Heart left ventricle (tissue), 16 donors: Measurements from ENCODE around the gene KSR2. TPM values are rescaled to one million over a fixed set of nuclear protein-coding genes. Genes with fewer than 3 reads are reported as not detected.

Source experiments
- ATAC-seq, 4 donors: fragments of 200-7000 bp; cut with Tn5 transposase; one replicate each; pipeline ENCODE4 v1.9.1; 2020 to 2022; ENCODE audit warnings: moderate library complexity in 4 of 4, mild to moderate bottlenecking in 3 of 4, moderate number of reproducible peaks in 1 of 4
- DNase-seq, 5 donors: peaks; one replicate each; pipeline ENCODE4 v3.0.0-alpha.2; 2020
- H3K27ac ChIP-seq, 12 donors: fragments of 200-600 bp; sonication (generic) in 4 of 12; one replicate each; pipeline versions ENCODE4 v1.5.0 to v1.8.0; 2016 to 2022; ENCODE audit warnings: mild to moderate bottlenecking in 2 of 12
- H3K27me3 ChIP-seq, 9 donors: fragments of 200-600 bp; sonication (generic) in 2 of 9; one replicate each; pipeline versions ENCODE4 v1.5.1 to v1.8.0; 2016 to 2022; ENCODE audit warnings: mild to moderate bottlenecking in 3 of 9
- H3K36me3 ChIP-seq, 9 donors: fragments of 200-600 bp; sonication (generic) in 2 of 9; one replicate each; pipeline versions ENCODE4 v1.5.0 to v1.8.0; 2018 to 2022; ENCODE audit warnings: mild to moderate bottlenecking in 2 of 9
- H3K4me1 ChIP-seq, 12 donors: fragments of 200-600 bp; sonication (generic) in 4 of 12; one replicate each; pipeline versions ENCODE4 v1.5.0 to v1.8.0; 2016 to 2022; ENCODE audit warnings: mild to moderate bottlenecking in 3 of 12
- H3K4me3 ChIP-seq, 12 donors: fragments of 200-600 bp; sonication (generic) in 4 of 12; one replicate each; pipeline versions ENCODE4 v1.5.0 to v1.8.0; 2017 to 2022; ENCODE audit warnings: mild to moderate bottlenecking in 9 of 12, moderate library complexity in 4 of 12
- H3K9me3 ChIP-seq, 12 donors: fragments of 200-600 bp; sonication (generic) in 4 of 12; one replicate each; pipeline versions ENCODE4 v1.5.0 to v1.8.0; 2016 to 2022; ENCODE audit warnings: mild to moderate bottlenecking in 1 of 12
- CTCF ChIP-seq, 12 donors: fragments of 200-600 bp; sonication (generic) in 4 of 12; IDR thresholded peaks; one replicate each; pipeline versions ENCODE4 v1.5.0 to v1.8.0; 2018 to 2022; ENCODE audit warnings: antibody characterized with exemption in 12 of 12, mild to moderate bottlenecking in 5 of 12
- POLR2A ChIP-seq, 2 donors: fragments of 450-650 bp; IDR thresholded peaks; one replicate each; pipeline ENCODE4 v1.6.1; 2017; ENCODE audit warnings: antibody characterized with exemption in 2 of 2, mild to moderate bottlenecking in 2 of 2, moderate library complexity in 2 of 2
- WGBS, 4 donors: extraction: QIAGEN DNeasy Blood & Tissue Kit in 2 of 4; methylation state at CpG; one replicate each; pipeline versions ENCODE4 v1.1.5 to v1.1.7; 2013 to 2018; 5-methylcytosine and 5-hydroxymethylcytosine counted together
- intact Hi-C, 10 donors: fragments of 100-400 bp; cut with DNase I; formaldehyde crosslinking; loops; one replicate each; pipeline versions ENCODE4 v1.11.1 to v1.14.2; 2022
- polyA plus RNA-seq, 2 donors: library from polyadenylated mRNA; stranded (reverse); fragments of 200-250 nt; gene quantifications; one replicate each; pipeline ENCODE4 v1.2.3, GENCODE V29; 2013
- total RNA-seq, 9 donors: library from RNA; depleted of rRNA in 2 of 9; stranded (reverse); fragments of >200 nt in 2 of 9; fragmentation: NEBNext Ultra II Directional in 3 of 9; extraction: Animal tissue kit (Norgen Biotek cat#: 25700) in 3 of 9; gene quantifications; one replicate each; pipeline versions ENCODE4 v1.1.0 to v1.2.4, GENCODE V29; 2016 to 2023
- donor health status: ischemic (EF 13 %, LVEDD 7.1; RV severe dilation, severe dysfunction).
- donor health status: healthy with polysubstance abuse.
- donor health status: DM: no; HTN: yes; CAD: no.
- donor health status: DM: no; HTN: no; CAD: no.
- donor health status: ischemic (EF 25% LVEDD 6.9; RV normal size, moderate dysfunction).
- donor health status: ischemic (EF 25% LVEDD 5.7; RV mildly dilated, moderate dysfunction).
- donor health status: healthy.
- donor health status: DM: yes; HTN: yes; CAD: no.
- donor health status: ischemic (EF 35%, LVEDD 5.7; RV mildly dilated, moderate dysfunction).
- donor health status: nonischemic (EF 11% LVEDD 7.7; RV severe dilation, severe dysfunction).
- donor health status: DM: yes; HTN: yes; CAD: no.
- donor health status: PGD.
- donor health status: ischemic (EF 29% LVEDD 5.4; RV normal size, mild dysfunction).
- donor health status: nonischemic (EF 23%, LVEDD 6.1; RV moderate dilation, normal function).

The KSR2 gene
- total and polyA plus RNA-seq, 11 donors: under 0.01 to 0.02 (median 0.02) TPM; not detected in 8

GRCh38 chr12:117563706-117564105 lies 405.1 kb downstream of the KSR2 start:
- TF ChIP-seq POLR2A (IDR thresholded peaks at IDR 0.05) (no peak), CTCF (IDR thresholded peaks at IDR 0.05) (no peak)
- Histone ChIP-seq H3K9me3 (no peaks in the 10 kb centered on the region), H3K36me3 (no peaks in the 10 kb centered on the region), H3K4me1 (no peaks in the 10 kb centered on the region), H3K27ac (no peak overlapping the region), H3K4me3 (no peak overlapping the region), H3K27me3 (peaks cover 0 to 41% (median 0%) of the 10 kb centered on the region in 9 donors)
- intact Hi-C loops: no loop called here
- 41 to 80% (median 67%) methylated on average over 2 of the region's 2 CpGs for WGBS, 4 donors
- DNase-seq (no peak), ATAC-seq (no peak)

GRCh38 chr12:117563007-117563406 lies 405.8 kb downstream of the KSR2 start:
- H3K4me3 ChIP-seq: no peak overlapping the region
- TF ChIP-seq CTCF (IDR thresholded peaks at IDR 0.05): no peak
- no peak for TF ChIP-seq POLR2A (IDR thresholded peaks at IDR 0.05)
- no peaks in the 10 kb centered on the region for H3K9me3 ChIP-seq
- intact Hi-C loops: no loop called here
- peaks cover 0 to 35% (median 0%) of the 10 kb centered on the region in 9 donors for H3K27me3 ChIP-seq
- no peaks in the 10 kb centered on the region for H3K36me3 ChIP-seq
- DNase-seq: no peak
- WGBS, 4 donors: 47 to 57% (median 49%) methylated on average over 5 of the region's 5 CpGs
- ATAC-seq: no peak
- no peaks in the 10 kb centered on the region for H3K4me1 ChIP-seq
- no peak overlapping the region for H3K27ac ChIP-seq

GRCh38 chr12:117561990-117562389 lies 406.8 kb downstream of the KSR2 start:
- 45 to 56% (median 54%) methylated on average over 2 of the region's 2 CpGs for WGBS, 4 donors
- no peaks in the 10 kb centered on the region for H3K9me3 ChIP-seq
- no peak overlapping the region for H3K27ac ChIP-seq
- no peak for ATAC-seq
- H3K4me1 ChIP-seq: no peaks in the 10 kb centered on the region
- intact Hi-C loops: no loop called here
- no peak for DNase-seq
- H3K27me3 ChIP-seq: peaks cover 0 to 27% (median 0%) of the 10 kb centered on the region in 9 donors
- no peak overlapping the region for H3K4me3 ChIP-seq
- TF ChIP-seq CTCF (IDR thresholded peaks at IDR 0.05) (no peak), POLR2A (IDR thresholded peaks at IDR 0.05) (no peak)
- H3K36me3 ChIP-seq: no peaks in the 10 kb centered on the region

- H3K27me3 ChIP-seq: peaks cover 0 to 15% (median 0%) of the 10 kb centered on the region in 9 donors
- H3K27ac ChIP-seq: no peak overlapping the region
- DNase-seq (no peak), ATAC-seq (no peak)
- TF ChIP-seq POLR2A (IDR thresholded peaks at IDR 0.05) (no peak), CTCF (IDR thresholded peaks at IDR 0.05) (no peak)
- no peak overlapping the region for H3K4me3 ChIP-seq
- intact Hi-C loops: no loop called here
- H3K4me1 ChIP-seq: no peaks in the 10 kb centered on the region
- H3K36me3 ChIP-seq: no peaks in the 10 kb centered on the region
- H3K9me3 ChIP-seq: no peaks in the 10 kb centered on the region
Measured at GRCh38 chr12:117559978-117560377, 408.8 kb downstream of the KSR2 start.
